ENCODE results near the gene ADAM20.
"Not testable (repeated sequence)": the region's sequence is repeated elsewhere in the genome, so short reads cannot be mapped to it uniquely, and the experiment has no call there.

The ADAM20 gene

GRCh38 chr14:70534904-70535303, at the start of gene ADAM20:
Gene ADAM20 (minus strand): TSS chr14:70535004. CDS start chr14:70524757, 10,247 bp downstream.
- in situ Hi-C loops (cut with MboI; ENCODE audit: low sequenced_read_pairs): no loop called here

GRCh38 chr14:70576891-70577290, 42.1 kb upstream of the ADAM20 start:
- in situ Hi-C loops (cut with MboI; ENCODE audit: low sequenced_read_pairs): no loop called here

- in situ Hi-C loops (cut with MboI; ENCODE audit: low sequenced_read_pairs): no loop called here
Observed at GRCh38 chr14:70573050-70573449, 38.2 kb upstream of the ADAM20 start.

- in situ Hi-C loops (cut with MboI; ENCODE audit: low sequenced_read_pairs): no loop called here
Observed at GRCh38 chr14:70571139-70571538, 36.3 kb upstream of the ADAM20 start.

GRCh38 chr14:70567791-70568190, 33.0 kb upstream of the ADAM20 start:
- in situ Hi-C loops (cut with MboI; ENCODE audit: low sequenced_read_pairs): no loop called here

GRCh38 chr14:70563869-70564268, 29.1 kb upstream of the ADAM20 start:
- in situ Hi-C loops (cut with MboI; ENCODE audit: low sequenced_read_pairs): no loop called here

GRCh38 chr14:70563417-70563816, 28.6 kb upstream of the ADAM20 start:
- in situ Hi-C loops (cut with MboI; ENCODE audit: low sequenced_read_pairs): no loop called here

- in situ Hi-C loops (cut with MboI; ENCODE audit: low sequenced_read_pairs): no loop called here
Observed at GRCh38 chr14:70558356-70558755, 23.6 kb upstream of the ADAM20 start.

- in situ Hi-C loops (cut with MboI; ENCODE audit: low sequenced_read_pairs): no loop called here
Observed at GRCh38 chr14:70555890-70556289, 21.1 kb upstream of the ADAM20 start.

- in situ Hi-C loops (cut with MboI; ENCODE audit: low sequenced_read_pairs): no loop called here
Observed at GRCh38 chr14:70538087-70538486, 3.3 kb upstream of the ADAM20 start.

GRCh38 chr14:70536830-70537229, 2.0 kb upstream of the ADAM20 start:
- in situ Hi-C loops (cut with MboI; ENCODE audit: low sequenced_read_pairs): no loop called here

GRCh38 chr14:70530417-70530816, 4.4 kb downstream of the ADAM20 start:
- in situ Hi-C loops (cut with MboI; ENCODE audit: low sequenced_read_pairs): no loop called here

- in situ Hi-C loops (cut with MboI; ENCODE audit: low sequenced_read_pairs): no loop called here
Observed at GRCh38 chr14:70527501-70528105, 7.2 kb downstream of the ADAM20 start.

- in situ Hi-C loops (cut with MboI; ENCODE audit: low sequenced_read_pairs): no loop called here
Observed at GRCh38 chr14:70525691-70526090, 9.1 kb downstream of the ADAM20 start.

- in situ Hi-C loops (cut with MboI; ENCODE audit: low sequenced_read_pairs): no loop called here
Observed at GRCh38 chr14:70515811-70516210, 19.0 kb downstream of the ADAM20 start.

- in situ Hi-C loops (cut with MboI; ENCODE audit: low sequenced_read_pairs): no loop called here
Observed at GRCh38 chr14:70514168-70515069, 20.4 kb downstream of the ADAM20 start.

- in situ Hi-C loops (cut with MboI; ENCODE audit: low sequenced_read_pairs): no loop called here
Observed at GRCh38 chr14:70498191-70498590, 36.6 kb downstream of the ADAM20 start.

- in situ Hi-C loops (cut with MboI; ENCODE audit: low sequenced_read_pairs): no loop called here
Observed at GRCh38 chr14:70489579-70490200, 45.1 kb downstream of the ADAM20 start.

- in situ Hi-C loops (cut with MboI; ENCODE audit: low sequenced_read_pairs): not testable (repeated sequence)
Observed at GRCh38 chr14:70477356-70478105, 57.3 kb downstream of the ADAM20 start.

- in situ Hi-C loops (cut with MboI; ENCODE audit: low sequenced_read_pairs): not testable (repeated sequence)
Observed at GRCh38 chr14:70475459-70475858, 59.3 kb downstream of the ADAM20 start.

- in situ Hi-C loops (cut with MboI; ENCODE audit: low sequenced_read_pairs): no loop called here
Observed at GRCh38 chr14:70473825-70474224, 61.0 kb downstream of the ADAM20 start.
